Measurements from ENCODE around the gene LRSAM1. TPM values are rescaled to one million over a fixed set of nuclear protein-coding genes. Genes with fewer than 3 reads are reported as not detected.

LRSAM1 gene
- total and polyA plus RNA-seq, 12 donors, result 6.8 to 74.8 (median 29.3) TPM

GRCh38 chr9:127404631-127405030 lies 46.7 kb upstream of the LRSAM1 start:
- H3K4me3 ChIP-seq, result no peak overlapping the region
- no peak for TF ChIP-seq POLR2A (IDR thresholded peaks at IDR 0.05)
- TF ChIP-seq, protein P1, sequence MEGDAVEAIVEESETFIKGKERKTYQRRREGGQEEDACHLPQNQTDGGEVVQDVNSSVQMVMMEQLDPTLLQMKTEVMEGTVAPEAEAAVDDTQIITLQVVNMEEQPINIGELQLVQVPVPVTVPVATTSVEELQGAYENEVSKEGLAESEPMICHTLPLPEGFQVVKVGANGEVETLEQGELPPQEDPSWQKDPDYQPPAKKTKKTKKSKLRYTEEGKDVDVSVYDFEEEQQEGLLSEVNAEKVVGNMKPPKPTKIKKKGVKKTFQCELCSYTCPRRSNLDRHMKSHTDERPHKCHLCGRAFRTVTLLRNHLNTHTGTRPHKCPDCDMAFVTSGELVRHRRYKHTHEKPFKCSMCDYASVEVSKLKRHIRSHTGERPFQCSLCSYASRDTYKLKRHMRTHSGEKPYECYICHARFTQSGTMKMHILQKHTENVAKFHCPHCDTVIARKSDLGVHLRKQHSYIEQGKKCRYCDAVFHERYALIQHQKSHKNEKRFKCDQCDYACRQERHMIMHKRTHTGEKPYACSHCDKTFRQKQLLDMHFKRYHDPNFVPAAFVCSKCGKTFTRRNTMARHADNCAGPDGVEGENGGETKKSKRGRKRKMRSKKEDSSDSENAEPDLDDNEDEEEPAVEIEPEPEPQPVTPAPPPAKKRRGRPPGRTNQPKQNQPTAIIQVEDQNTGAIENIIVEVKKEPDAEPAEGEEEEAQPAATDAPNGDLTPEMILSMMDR (IDR thresholded peaks at IDR 0.05), result no peak
- WGBS, 4 donors, result 92 to 93% (median 93%) methylated on average over 11 to 23 of the region's 23 CpGs; no CpG with 5 or more reads in 1 of the 4 donors
- intact Hi-C loops (cut with DNase I), result no loop called here
- peak in 1 of 7 donors; percentile 15 for DNase-seq
- H3K9me3 ChIP-seq (replicated peaks in 1 of 3), result no peaks in the 10 kb centered on the region
- H3K27ac ChIP-seq, result no peak overlapping the region
- H3K4me1 ChIP-seq (replicated peaks in 1 of 2), result peaks cover 0 to 15% of the 10 kb centered on the region in 2 donors
- H3K27me3 ChIP-seq, result no peaks in the 10 kb centered on the region
- peaks cover 0 to 57% of the 10 kb centered on the region in 2 donors for H3K36me3 ChIP-seq (replicated peaks in 1 of 2)

DNA sequence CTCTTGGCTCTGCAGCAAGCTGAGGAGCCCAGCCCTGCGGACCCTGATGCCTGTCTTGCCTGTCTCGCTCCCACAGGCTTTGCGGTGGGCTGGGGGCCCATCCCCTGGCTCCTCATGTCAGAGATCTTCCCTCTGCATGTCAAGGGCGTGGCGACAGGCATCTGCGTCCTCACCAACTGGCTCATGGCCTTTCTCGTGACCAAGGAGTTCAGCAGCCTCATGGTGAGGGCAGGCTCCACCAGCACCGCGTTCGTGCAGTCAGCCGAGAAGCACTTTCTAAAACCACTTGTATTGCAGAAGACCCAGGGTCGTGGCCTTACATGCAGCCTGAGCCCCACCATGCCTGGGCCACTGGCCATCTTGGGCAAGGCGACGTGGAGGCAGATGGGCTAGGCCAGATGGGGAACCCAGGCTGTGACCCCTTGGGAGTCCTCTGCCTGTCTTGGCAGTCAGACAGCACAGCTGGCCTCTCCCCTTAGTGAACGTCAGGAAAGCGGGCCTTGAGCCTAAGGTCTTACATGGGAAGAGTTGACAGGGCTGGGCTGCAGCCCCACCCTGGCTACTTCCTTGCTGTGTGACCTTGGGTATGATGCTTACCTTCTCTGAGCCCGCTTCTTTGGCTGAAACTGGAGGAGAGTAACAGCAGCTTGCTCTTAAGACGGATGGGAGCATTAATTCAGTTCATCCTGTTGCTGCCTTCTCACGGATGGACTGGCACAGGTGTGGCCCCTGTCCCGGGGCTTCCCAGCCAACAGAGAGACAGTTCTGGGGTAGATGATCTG lies 45.8 kb upstream of the LRSAM1 start:
- Histone ChIP-seq H3K4me3 (no peak overlapping the region), H3K36me3 (replicated peaks in 1 of 2) (peaks cover 0 to 50% of the 10 kb centered on the region in 2 donors), H3K27me3 (no peaks in the 10 kb centered on the region), H3K9me3 (replicated peaks in 1 of 3) (no peaks in the 10 kb centered on the region), H3K4me1 (replicated peaks in 1 of 2) (peaks cover 0 to 15% of the 10 kb centered on the region in 2 donors), H3K27ac (peak overlapping the region in 1 of 5 donors; percentile 8)
- peak in 1 of 7 donors; percentile 17 for DNase-seq
- 88 to 90% (median 89%) methylated on average over 9 to 20 of the region's 20 CpGs for WGBS, 4 donors
- intact Hi-C loops (cut with DNase I), result no loop called here
- TF ChIP-seq POLR2A (IDR thresholded peaks at IDR 0.05), result no peak
- TF ChIP-seq, protein P1 (IDR thresholded peaks at IDR 0.05), result no peak

DNA sequence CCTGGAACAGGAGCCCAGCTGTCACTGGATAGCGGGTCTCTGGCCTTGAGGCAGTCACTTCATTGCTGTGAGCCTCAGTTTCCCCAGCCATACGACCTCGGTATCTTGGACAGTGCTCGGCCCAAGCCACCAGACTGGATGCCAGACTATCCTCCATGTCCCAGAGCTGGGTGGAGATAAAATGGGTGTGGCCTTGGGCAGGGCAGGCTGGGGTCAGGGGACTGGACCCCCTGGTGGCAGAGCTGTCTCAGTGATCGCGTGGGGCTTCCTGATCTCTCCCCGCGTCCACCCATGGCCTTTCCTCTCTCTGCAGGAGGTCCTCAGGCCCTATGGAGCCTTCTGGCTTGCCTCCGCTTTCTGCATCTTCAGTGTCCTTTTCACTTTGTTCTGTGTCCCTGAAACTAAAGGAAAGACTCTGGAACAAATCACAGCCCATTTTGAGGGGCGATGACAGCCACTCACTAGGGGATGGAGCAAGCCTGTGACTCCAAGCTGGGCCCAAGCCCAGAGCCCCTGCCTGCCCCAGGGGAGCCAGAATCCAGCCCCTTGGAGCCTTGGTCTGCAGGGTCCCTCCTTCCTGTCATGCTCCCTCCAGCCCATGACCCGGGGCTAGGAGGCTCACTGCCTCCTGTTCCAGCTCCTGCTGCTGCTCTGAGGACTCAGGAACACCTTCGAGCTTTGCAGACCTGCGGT lies 44.4 kb upstream of the LRSAM1 start:
- TF ChIP-seq, protein P1 (IDR thresholded peaks at IDR 0.05), result no peak
- no peak for TF ChIP-seq POLR2A (IDR thresholded peaks at IDR 0.05)
- WGBS, 4 donors, result 69 to 80% (median 78%) methylated on average over 12 to 13 of the region's 13 CpGs
- Histone ChIP-seq H3K9me3 (replicated peaks in 1 of 3) (no peaks in the 10 kb centered on the region), H3K4me1 (replicated peaks in 1 of 2) (peaks cover 0 to 15% of the 10 kb centered on the region in 2 donors), H3K27me3 (no peaks in the 10 kb centered on the region), H3K4me3 (no peak overlapping the region), H3K27ac (peak overlapping the region in 4 of 5 donors; percentile 11 to 72 (median 54)), H3K36me3 (replicated peaks in 1 of 2) (peaks cover 0 to 38% of the 10 kb centered on the region in 2 donors)
- intact Hi-C loops (cut with DNase I), result no loop called here
- no peak for DNase-seq

DNA sequence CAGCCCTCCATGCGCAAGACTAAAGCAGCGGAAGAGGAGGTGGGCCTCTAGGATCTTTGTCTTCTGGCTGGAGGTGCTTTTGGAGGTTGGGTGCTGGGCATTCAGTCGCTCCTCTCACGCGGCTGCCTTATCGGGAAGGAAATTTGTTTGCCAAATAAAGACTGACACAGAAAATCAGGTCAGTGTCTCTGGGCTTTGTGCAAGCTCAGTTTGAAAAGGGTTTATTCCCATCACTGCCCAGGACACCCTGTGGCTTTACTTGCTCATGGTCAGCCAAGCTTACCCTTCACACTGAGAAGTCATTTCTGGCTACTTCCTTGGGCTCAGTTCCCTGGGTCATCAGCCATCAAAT lies 43.8 kb upstream of the LRSAM1 start:
- intact Hi-C loops (cut with DNase I), result no loop called here
- 52 to 66% (median 56%) methylated on average over 6 of the region's 6 CpGs for WGBS, 4 donors
- Histone ChIP-seq H3K36me3 (replicated peaks in 1 of 2) (peaks cover 0 to 33% of the 10 kb centered on the region in 2 donors), H3K27ac (peak overlapping the region in 4 of 5 donors; percentile 11 to 72 (median 54)), H3K4me1 (replicated peaks in 1 of 2) (peaks cover 0 to 15% of the 10 kb centered on the region in 2 donors), H3K27me3 (no peaks in the 10 kb centered on the region), H3K9me3 (replicated peaks in 1 of 3) (no peaks in the 10 kb centered on the region), H3K4me3 (no peak overlapping the region)
- TF ChIP-seq, protein P1 (IDR thresholded peaks at IDR 0.05), result no peak
- TF ChIP-seq POLR2A (IDR thresholded peaks at IDR 0.05), result peak in 1 of 2 donors; percentile 24
- peak in 5 of 7 donors; percentile 45 to 73 (median 59) for DNase-seq

Measured in adrenal gland (tissue), 12 donors.